H9 (cell line): ENCODE results near the gene ABLIM1. TPM values are rescaled to one million over a fixed set of nuclear protein-coding genes. Genes with fewer than 3 reads are reported as not detected.
A peak's percentile ranks its signal among the peaks of the same experiment; 100 is the strongest.

Source experiments
- DNase-seq: peaks from one replicate; pipeline ENCODE4 v3.0.0-alpha.2; 2017
- H2AFZ ChIP-seq: one replicate; pipeline ENCODE4 v1.6.1; 2013; ENCODE audit warnings: mild to moderate bottlenecking, low read length, control low read depth, moderate library complexity
- H2AK5ac ChIP-seq: 2 replicates; pipeline ENCODE4 v1.6.1; 2013; ENCODE audit warnings: low read length, control low read depth, mixed read lengths; ENCODE audit not compliant: insufficient read length
- H2BK120ac ChIP-seq: one replicate; pipeline ENCODE4 v1.6.1; 2013; ENCODE audit warnings: low read depth, mild to moderate bottlenecking, low read length, control low read depth, inconsistent platforms; ENCODE audit not compliant: poor library complexity, severe bottlenecking
- H2BK12ac ChIP-seq: 2 replicates; pipeline ENCODE4 v1.6.1; 2013; ENCODE audit warnings: low read length, control low read depth, mixed read lengths, low read depth; ENCODE audit not compliant: insufficient read length
- H2BK15ac ChIP-seq: 2 replicates; pipeline ENCODE4 v1.6.1; 2013; ENCODE audit warnings: low read depth, low read length, control low read depth
- H2BK20ac ChIP-seq: one replicate; pipeline ENCODE4 v1.6.1; 2013; ENCODE audit warnings: low read depth, mild to moderate bottlenecking, low read length, control low read depth, inconsistent platforms; ENCODE audit not compliant: poor library complexity, severe bottlenecking
- H2BK5ac ChIP-seq: 2 replicates; pipeline ENCODE4 v1.6.1; 2013; ENCODE audit warnings: low read length, control low read depth, mixed read lengths; ENCODE audit not compliant: insufficient read length
- H3K14ac ChIP-seq: 2 replicates; pipeline ENCODE4 v1.6.1; 2013; ENCODE audit warnings: low read length, control low read depth; ENCODE audit not compliant: insufficient read depth
- H3K18ac ChIP-seq: 2 replicates; pipeline ENCODE4 v1.6.1; 2013; ENCODE audit warnings: low read depth, mild to moderate bottlenecking, mixed read lengths, low read length, control low read depth; ENCODE audit not compliant: insufficient read length
- H3K23ac ChIP-seq: 2 replicates; pipeline ENCODE4 v1.6.1; 2013; ENCODE audit warnings: low read length, control low read depth, mixed read lengths, low read depth; ENCODE audit not compliant: insufficient read length
- H3K23me2 ChIP-seq: 2 replicates; pipeline ENCODE4 v1.6.1; 2013; ENCODE audit warnings: low read depth, mild to moderate bottlenecking, mixed read lengths, low read length, control low read depth; ENCODE audit not compliant: insufficient read length, poor library complexity, severe bottlenecking
- H3K27ac ChIP-seq: 2 replicates; pipeline ENCODE4 v1.5.1; 2013; ENCODE audit warnings: low read length, control low read depth, mixed read lengths, low read depth; ENCODE audit not compliant: insufficient read length
- H3K27me3 ChIP-seq: 2 replicates; pipeline ENCODE4 v1.6.1; 2013; ENCODE audit warnings: low read length, control low read depth, inconsistent platforms; ENCODE audit not compliant: insufficient read depth
- H3K4ac ChIP-seq: 2 replicates; pipeline ENCODE4 v1.6.1; 2013; ENCODE audit warnings: low read depth, mild to moderate bottlenecking, control low read depth, inconsistent platforms, low read length, moderate library complexity
- H3K4me1 ChIP-seq: 2 replicates; pipeline ENCODE4 v1.6.1; 2013; ENCODE audit warnings: low read length, control low read depth, inconsistent platforms; ENCODE audit not compliant: insufficient read depth
- H3K4me2 ChIP-seq: 2 replicates; pipeline ENCODE4 v1.6.1; 2013; ENCODE audit warnings: low read length, control low read depth, mixed read lengths; ENCODE audit not compliant: insufficient read length, insufficient read depth
- H3K56ac ChIP-seq: 2 replicates; pipeline ENCODE4 v1.6.1; 2013; ENCODE audit warnings: low read depth, mild to moderate bottlenecking, mixed read lengths, low read length, control low read depth; ENCODE audit not compliant: insufficient read length
- H3K79me1 ChIP-seq: 2 replicates; pipeline ENCODE4 v1.6.1; 2013; ENCODE audit warnings: low read depth, mild to moderate bottlenecking, moderate library complexity, low read length, control low read depth, inconsistent platforms; ENCODE audit not compliant: insufficient read depth, poor library complexity, severe bottlenecking
- H3K79me2 ChIP-seq: 2 replicates; pipeline ENCODE4 v1.6.1; 2013; ENCODE audit warnings: low read length, control low read depth, inconsistent platforms; ENCODE audit not compliant: insufficient read depth
- H3K9ac ChIP-seq: 2 replicates; pipeline ENCODE4 v1.6.1; 2013; ENCODE audit warnings: low read length, control low read depth, mixed read lengths; ENCODE audit not compliant: insufficient read length; ENCODE audit errors: extremely low read depth
- H3K9me3 ChIP-seq: one replicate; pipeline ENCODE4 v1.6.1; 2013; ENCODE audit warnings: low read depth, low read length, inconsistent platforms; ENCODE audit not compliant: control insufficient read depth
- H3T11ph ChIP-seq: one replicate; pipeline ENCODE4 v1.6.1; 2013; ENCODE audit warnings: mild to moderate bottlenecking, low read length, control low read depth, inconsistent platforms
- H4K20me1 ChIP-seq: one replicate; pipeline ENCODE4 v1.6.1; 2013; ENCODE audit not compliant: control insufficient read depth, insufficient read length, insufficient read depth
- H4K5ac ChIP-seq: 2 replicates; pipeline ENCODE4 v1.6.1; 2013; ENCODE audit warnings: low read depth, mild to moderate bottlenecking, mixed read lengths, low read length, control low read depth; ENCODE audit not compliant: insufficient read length
- H4K8ac ChIP-seq: replicated peaks from 2 replicates; pipeline ENCODE4 v1.6.1; 2013; ENCODE audit warnings: low read length, control low read depth, mixed read lengths, low read depth; ENCODE audit not compliant: insufficient read length
- H4K91ac ChIP-seq: 2 replicates; pipeline ENCODE4 v1.6.1; 2013; ENCODE audit warnings: low read depth, mild to moderate bottlenecking, moderate library complexity, mixed read lengths, low read length, control low read depth; ENCODE audit not compliant: insufficient read length
- H3K27ac Mint-ChIP-seq, 3 experiments: 2 replicates in 2 of 3; 3 replicates in 1 of 3; pipeline ENCODE4 v1.8.0; 2020 to 2021; ENCODE audit warnings: mixed read lengths in 3 of 3, mild to moderate bottlenecking in 1 of 3, moderate library complexity in 1 of 3
- H3K27me3 Mint-ChIP-seq: 2 replicates; pipeline ENCODE4 v1.8.0; 2021; ENCODE audit warnings: low read depth, mild to moderate bottlenecking, moderate library complexity, mixed read lengths
- H3K36me3 Mint-ChIP-seq, 3 experiments: 2 replicates in 2 of 3; 3 replicates in 1 of 3; pipeline ENCODE4 v1.8.0; 2020 to 2021; ENCODE audit warnings: low read depth in 3 of 3, mixed read lengths in 3 of 3; ENCODE audit not compliant: insufficient read depth in 1 of 3
- H3K4me1 Mint-ChIP-seq, 2 experiments: 2 replicates each; pipeline ENCODE4 v1.8.0; 2020; ENCODE audit warnings: mixed read lengths in 2 of 2
- H3K4me3 Mint-ChIP-seq, 2 experiments: 2 replicates in 1 of 2; 3 replicates in 1 of 2; pipeline ENCODE4 v1.8.0; 2020 to 2021; ENCODE audit warnings: mild to moderate bottlenecking in 2 of 2, mixed read lengths in 2 of 2, moderate library complexity in 1 of 2
- H3K9me3 Mint-ChIP-seq, 2 experiments: 2 replicates in 1 of 2; 3 replicates in 1 of 2; pipeline ENCODE4 v1.8.0; 2020; ENCODE audit warnings: mild to moderate bottlenecking in 2 of 2, mixed read lengths in 2 of 2, moderate library complexity in 1 of 2
- CTCF ChIP-seq: fragments of 200-600 bp; sonication (generic); conservative IDR thresholded peaks from 3 replicates; pipeline ENCODE4 v1.8.0; 2021; ENCODE audit warnings: antibody characterized with exemption, mild to moderate bottlenecking
- WGBS: extraction: QIAGEN DNeasy Blood & Tissue Kit; methylation state at CpG from one replicate; pipeline ENCODE4 v1.1.7; 2013; ENCODE audit warnings: missing lambda C conversion rate, low lambda C conversion rate, mixed read lengths; ENCODE audit not compliant: insufficient read length; ENCODE audit errors: extremely low coverage; 5-methylcytosine and 5-hydroxymethylcytosine counted together
- total RNA-seq: library from RNA; stranded (reverse); gene quantifications from 2 replicates; pipeline ENCODE4 v1.2.1, GENCODE V29; 2021

Gene ABLIM1
- total RNA-seq, 1 experiment from 2014 or later, result 32.1 TPM

- Histone ChIP-seq H3K27me3 (no peaks in the 10 kb centered on the region), H4K8ac (no peak overlapping the region), H3K9me3 (no peaks in the 10 kb centered on the region), H2BK120ac (no peak overlapping the region), H3K56ac (no peak overlapping the region), H3K79me1 (no peaks in the 10 kb centered on the region), H4K20me1 (no peaks in the 10 kb centered on the region), H2AK5ac (no peak overlapping the region), H3K4me2 (no peak overlapping the region), H2AFZ (no peak overlapping the region), H2BK15ac (no peak overlapping the region), H3K4me1 (peaks cover 6% of the 10 kb centered on the region; the same call in 1 of the 2 replicates), H4K91ac (no peak overlapping the region), H2BK12ac (no peak overlapping the region), H2BK5ac (no peak overlapping the region), H3K18ac (no peak overlapping the region), H3K23ac (no peak overlapping the region), H3K27ac (no peak overlapping the region), H2BK20ac (no peak overlapping the region), H3K14ac (no peak overlapping the region), H3K9ac (no peak overlapping the region), H4K5ac (no peak overlapping the region), H3T11ph (no peak overlapping the region), H3K23me2 (no peaks in the 10 kb centered on the region), H3K4ac (no peak overlapping the region), H3K79me2 (peaks cover 2% of the 10 kb centered on the region; the same call in 1 of the 2 replicates)
- Mint-ChIP-seq H3K27ac (0 out of 7 replicates have a peak overlapping the region, but pooled peaks of 1 of the 3 experiments have one; percentile 11), H3K9me3 (no peaks in the 10 kb centered on the region), H3K4me3 (no peak overlapping the region), H3K36me3 (peaks cover 0 to 2% (median 0%) of the 10 kb centered on the region in 3 experiments; a peak in 2 of 7 replicates), H3K27me3 (no peaks in the 10 kb centered on the region; the same call in 1 of the 2 replicates), H3K4me1 (peaks cover 68 to 80% of the 10 kb centered on the region in 2 experiments)
- DNase-seq, result no peak
- no CpG with 5 or more reads among the region's 5 CpGs for WGBS
- TF ChIP-seq CTCF, result no peak
These were observed 138.8 kb downstream of the ABLIM1 start for GRCh38 chr10:114519306-114519669.
